IPS-18c (cell line): Measurements from ENCODE around the gene EID3.

Experiments
- H3K4me3 ChIP-seq: 2 replicates; pipeline ENCODE4 v1.7.0; 2013; ENCODE audit warnings: low read depth, mild to moderate bottlenecking, low read length, moderate library complexity; ENCODE audit not compliant: insufficient read depth
- H3K9me3 ChIP-seq: one replicate; pipeline ENCODE4 v1.6.1; 2013; ENCODE audit warnings: mild to moderate bottlenecking, low read length, moderate library complexity; ENCODE audit not compliant: control insufficient read depth, insufficient read depth

Gene EID3

GRCh38 chr12:104342147-104342546 is 38.6 kb downstream of the EID3 start:
- no peak overlapping the region for H3K4me3 ChIP-seq
- no peaks in the 10 kb centered on the region for H3K9me3 ChIP-seq

DNA sequence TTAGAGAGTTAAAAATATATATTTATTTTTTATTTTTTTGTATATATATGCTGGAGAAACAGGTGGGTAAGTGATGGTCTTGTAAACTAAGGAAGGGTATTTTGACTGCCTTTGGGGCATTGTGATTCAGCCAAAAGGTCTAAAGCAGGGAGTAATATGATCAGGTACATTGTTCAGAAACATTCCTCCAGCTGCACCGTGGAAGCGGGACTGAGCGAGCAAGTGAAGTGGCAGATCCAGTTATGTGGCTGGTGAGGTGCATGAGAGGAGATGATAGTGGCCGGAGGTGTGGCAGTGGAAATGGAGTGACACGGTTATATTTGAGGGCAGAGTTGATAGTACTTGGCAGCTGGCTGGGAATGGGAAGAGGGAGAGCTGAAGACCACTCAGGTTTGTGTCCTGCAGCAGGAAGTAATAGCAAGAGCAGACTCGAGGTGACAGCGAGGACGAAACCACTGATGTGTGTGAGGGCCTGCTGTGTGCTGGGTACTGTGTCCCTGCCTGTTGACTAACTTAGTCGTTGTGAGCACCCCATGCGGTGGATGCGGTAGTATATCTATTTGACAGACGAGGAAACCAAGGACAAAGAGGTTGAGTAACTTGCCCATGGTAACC is 39.2 kb downstream of the EID3 start:
- no peaks in the 10 kb centered on the region for H3K9me3 ChIP-seq
- no peak overlapping the region for H3K4me3 ChIP-seq

- Histone ChIP-seq H3K4me3 (no peak overlapping the region), H3K9me3 (no peaks in the 10 kb centered on the region)
Observed at GRCh38 chr12:104344682-104345081, 41.1 kb downstream of the EID3 start.

GRCh38 chr12:104345234-104346066 is 41.9 kb downstream of the EID3 start:
- no peak overlapping the region for H3K4me3 ChIP-seq

DNA sequence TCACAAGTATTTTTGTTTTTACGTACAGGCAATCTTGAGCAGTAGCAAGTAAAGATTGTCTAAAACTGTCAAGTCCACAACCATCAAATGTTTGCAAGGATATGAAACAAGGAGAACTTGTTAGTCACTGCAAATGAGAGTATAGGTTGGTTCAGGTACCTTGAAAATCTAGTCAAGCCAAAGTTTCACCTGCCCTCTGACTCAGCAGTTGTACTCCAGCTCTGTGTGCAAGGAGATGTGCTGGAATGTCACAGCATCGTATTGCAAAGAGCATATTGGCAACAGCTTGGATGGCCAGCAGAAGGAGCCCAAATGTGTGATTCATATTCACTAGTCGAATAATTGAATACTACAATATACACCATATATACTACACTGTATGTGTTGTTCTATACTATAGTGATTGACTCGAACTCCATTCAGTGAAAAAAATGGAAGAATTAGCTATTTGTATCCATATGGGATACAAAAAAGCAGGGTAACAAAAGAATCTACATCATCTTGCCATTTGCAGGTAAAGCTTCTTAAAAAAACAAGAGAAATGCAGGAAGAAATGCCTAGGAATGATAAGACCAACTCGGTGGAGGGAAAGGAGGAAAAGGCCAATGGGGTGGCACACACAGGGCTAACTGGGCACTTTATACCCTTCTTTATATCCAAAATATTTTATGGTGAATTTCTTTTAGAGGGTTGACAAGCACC is 44.0 kb downstream of the EID3 start:
- H3K4me3 ChIP-seq, result no peak overlapping the region
- no peaks in the 10 kb centered on the region for H3K9me3 ChIP-seq

More at GRCh38 chr12:104345234-104346066, 41.9 kb downstream of the EID3 start:
- no peaks in the 10 kb centered on the region for H3K9me3 ChIP-seq

GRCh38 chr12:104348283-104348993 is 44.9 kb downstream of the EID3 start:
- H3K4me3 ChIP-seq, result no peak overlapping the region
- H3K9me3 ChIP-seq, result no peaks in the 10 kb centered on the region

- H3K4me3 ChIP-seq, result no peak overlapping the region
- H3K9me3 ChIP-seq, result no peaks in the 10 kb centered on the region
Observed at GRCh38 chr12:104348994-104349494, 45.5 kb downstream of the EID3 start.

GRCh38 chr12:104350211-104351056 is 46.9 kb downstream of the EID3 start:
- Histone ChIP-seq H3K9me3 (no peaks in the 10 kb centered on the region), H3K4me3 (no peak overlapping the region)

GRCh38 chr12:104351057-104351983 is 47.8 kb downstream of the EID3 start:
- Histone ChIP-seq H3K4me3 (no peak overlapping the region), H3K9me3 (no peaks in the 10 kb centered on the region)

DNA sequence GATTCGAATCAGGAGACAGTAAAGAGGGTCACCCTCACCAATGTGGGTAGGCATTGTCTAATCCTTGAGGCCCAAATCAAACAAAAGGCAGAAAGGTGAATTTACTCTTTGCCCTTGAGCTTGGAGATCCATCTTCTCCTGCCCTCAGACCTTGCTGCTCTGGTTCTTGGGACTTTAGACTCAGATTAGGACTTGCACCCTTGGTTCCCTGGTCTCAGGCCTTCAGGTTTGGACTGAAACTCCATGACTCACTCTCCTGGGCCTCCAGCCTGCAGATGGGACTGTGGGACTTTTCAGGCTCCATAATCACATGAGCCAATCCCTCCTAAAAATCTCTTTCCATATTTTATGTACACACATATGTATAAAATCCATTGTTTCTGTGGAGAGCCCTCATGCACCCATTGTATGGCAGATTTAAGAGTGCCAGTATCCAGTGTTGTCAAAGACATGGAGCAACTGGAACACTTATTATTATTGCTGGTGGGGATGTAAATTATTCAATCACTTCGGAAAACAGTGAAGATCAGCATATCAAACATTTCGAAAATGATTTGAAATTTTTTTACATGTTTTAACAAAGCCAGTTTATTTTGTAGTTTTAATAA is 48.7 kb downstream of the EID3 start:
- no peak overlapping the region for H3K4me3 ChIP-seq

DNA sequence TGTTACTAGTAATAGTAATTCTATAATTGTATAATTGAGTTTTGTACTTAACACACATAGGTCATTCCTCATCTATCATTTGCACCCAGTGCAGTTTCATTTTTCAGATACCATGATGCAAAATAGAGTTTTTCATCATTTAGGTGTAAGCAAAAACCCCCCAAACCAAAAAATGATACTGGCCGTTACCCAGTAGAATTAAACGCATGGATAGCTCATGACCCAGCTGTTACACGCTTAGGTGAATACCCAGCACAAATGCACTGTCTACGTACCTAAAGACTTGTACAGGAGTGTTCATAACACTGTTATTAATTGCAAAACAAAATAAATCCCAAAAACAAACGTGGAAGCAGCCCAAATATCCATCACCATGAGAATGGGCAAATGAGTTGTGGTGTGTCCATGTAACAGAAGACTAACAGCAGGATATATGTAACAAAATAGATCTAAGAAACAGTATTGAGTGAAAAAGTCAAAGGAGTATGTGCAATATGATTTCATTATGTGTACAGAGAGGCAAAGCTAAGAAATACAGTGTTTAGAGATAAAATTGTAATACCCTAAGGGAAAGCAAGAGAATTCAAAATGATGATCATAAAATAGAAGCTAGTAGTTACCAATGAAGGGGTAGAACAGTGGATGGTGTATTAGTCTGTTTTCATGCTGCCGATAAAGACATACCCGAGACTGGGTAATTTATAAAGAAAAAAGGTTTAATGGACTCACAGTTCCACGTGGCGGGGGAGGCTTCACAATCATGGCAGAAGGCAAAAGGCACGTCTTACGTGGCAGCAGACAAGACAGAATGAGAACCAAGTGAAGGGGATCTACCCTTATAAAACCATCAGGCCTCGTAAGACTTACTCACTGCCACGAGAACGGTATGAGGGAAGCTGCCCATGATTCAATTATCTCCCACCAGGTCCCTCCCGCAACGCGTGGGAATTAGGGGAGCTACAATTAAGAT is 49.8 kb downstream of the EID3 start:
- Histone ChIP-seq H3K4me3 (no peak overlapping the region), H3K9me3 (no peaks in the 10 kb centered on the region)

More for the DNA sequence above, 48.7 kb downstream of the EID3 start:
- H3K9me3 ChIP-seq, result no peaks in the 10 kb centered on the region

GRCh38 chr12:104354167-104354867 is 50.8 kb downstream of the EID3 start:
- no peak overlapping the region for H3K4me3 ChIP-seq
- H3K9me3 ChIP-seq, result no peaks in the 10 kb centered on the region
